Muscle of back (tissue), 11 donors: ENCODE data around the gene SNAP25. TPM values are rescaled to one million over a fixed set of nuclear protein-coding genes. Genes with fewer than 3 reads are reported as not detected.

Source experiments
- DNase-seq, 3 donors: peaks; one replicate each; pipeline versions ENCODE4 v3.0.0 to v3.0.0-alpha.2; 2013
- polyA plus RNA-seq, 10 donors: library from polyadenylated mRNA; unstranded; fragments of 120-200 nt; gene quantifications; one replicate each; pipeline ENCODE4 v1.2.1, GENCODE V29; 2013; ENCODE audit not compliant: insufficient read length in 10 of 10

The SNAP25 gene
- polyA plus RNA-seq, 10 donors: 2.3 to 7.6 (median 3.4) TPM

DNA sequence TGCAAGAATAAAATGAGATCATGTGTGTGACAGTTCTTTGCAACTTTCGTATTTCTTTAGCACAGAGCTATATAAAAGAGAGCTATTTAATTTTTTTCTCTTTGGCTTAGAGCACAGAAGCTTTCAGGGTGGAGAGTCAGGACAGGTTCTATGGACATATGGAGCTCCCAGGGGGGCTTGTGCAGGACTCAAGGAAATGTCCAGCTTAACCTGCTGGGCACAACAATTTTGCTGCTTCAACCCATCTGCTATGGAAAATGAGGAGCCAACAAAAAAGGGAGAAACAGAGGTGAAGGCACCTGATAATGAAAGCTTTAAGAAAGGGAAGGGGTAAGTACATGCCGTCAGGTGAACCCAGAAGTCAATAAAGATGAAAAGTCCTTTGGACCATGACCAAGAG lies 5.1 kb upstream of the SNAP25 start:
- DNase-seq: no peak

DNA sequence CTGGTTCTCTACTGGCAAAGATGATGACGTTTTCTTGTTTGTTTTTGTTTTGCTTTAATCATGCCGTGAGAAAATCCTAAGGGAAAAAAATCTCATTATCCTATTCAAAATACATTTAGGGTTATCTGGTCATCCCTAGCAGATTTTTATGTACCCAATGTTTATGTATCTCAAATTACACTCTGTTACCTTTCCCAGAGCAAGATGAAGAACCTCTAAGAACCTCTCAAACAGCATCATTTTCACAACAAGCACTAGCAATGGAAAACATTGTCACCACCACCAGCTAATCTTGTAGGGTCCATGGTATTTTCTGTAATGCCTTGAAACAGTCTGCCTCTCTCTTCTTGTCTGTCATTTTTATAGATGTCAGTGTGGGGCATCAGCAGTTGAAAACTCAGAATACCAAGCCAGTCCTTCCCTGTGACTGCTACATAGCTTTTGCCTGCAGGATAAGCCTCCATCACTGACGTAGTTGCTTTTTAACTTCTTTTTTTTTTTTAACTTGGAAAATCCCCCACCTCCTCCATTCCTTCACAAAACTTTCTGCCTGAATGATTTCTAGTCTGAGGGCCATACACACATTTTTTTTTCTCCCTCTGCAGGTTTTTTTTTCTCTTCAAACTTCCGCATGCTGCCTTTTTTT lies 2.4 kb upstream of the SNAP25 start:
- peak in 1 of 3 donors; percentile 1 for DNase-seq

DNA sequence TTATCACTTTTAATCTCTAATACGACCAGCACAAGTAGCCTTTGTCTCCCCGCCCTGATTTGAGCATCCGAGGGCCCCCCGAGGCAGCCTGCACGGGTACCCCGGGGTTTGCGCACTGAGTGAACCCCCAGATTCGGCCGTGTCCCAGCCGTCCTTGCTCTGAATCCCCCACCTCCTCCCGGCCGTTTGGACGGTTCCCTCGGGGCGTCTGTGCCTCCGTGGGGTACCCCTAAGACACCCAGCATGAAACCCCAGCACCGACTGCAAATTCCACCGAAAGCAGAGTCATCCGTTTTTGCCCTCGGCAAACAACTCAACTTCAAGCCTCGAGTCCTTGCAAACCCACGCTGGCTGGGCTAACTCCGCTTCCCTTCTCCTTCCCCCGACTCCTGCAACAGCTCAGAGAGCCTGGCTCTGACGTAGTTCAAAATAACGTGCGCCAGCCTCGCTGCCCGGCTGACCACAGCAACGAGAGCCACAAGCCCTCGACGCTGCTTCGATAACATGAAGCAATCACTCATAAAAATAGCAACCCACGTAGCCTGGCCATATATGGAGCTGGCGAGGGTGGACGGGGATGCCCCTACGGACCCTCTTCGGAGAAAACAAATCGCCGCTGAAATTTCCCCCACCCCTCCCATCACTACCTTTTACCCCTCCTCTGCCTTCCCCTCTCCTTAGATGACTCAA lies 764 bp upstream of the SNAP25 start:
- DNase-seq: peak; percentile 20 to 59 (median 20)

- DNase-seq: peak; percentile 69 to 93 (median 87)
Observed at GRCh38 chr20:10219452-10219791, 792 bp downstream of the SNAP25 start.

- DNase-seq: no peak
Observed at GRCh38 chr20:10219993-10220750, 1.5 kb downstream of the SNAP25 start.

GRCh38 chr20:10221021-10221420 lies 2.4 kb downstream of the SNAP25 start:
- DNase-seq: no peak

GRCh38 chr20:10225439-10226060 lies 6.9 kb downstream of the SNAP25 start:
- DNase-seq: no peak

DNA sequence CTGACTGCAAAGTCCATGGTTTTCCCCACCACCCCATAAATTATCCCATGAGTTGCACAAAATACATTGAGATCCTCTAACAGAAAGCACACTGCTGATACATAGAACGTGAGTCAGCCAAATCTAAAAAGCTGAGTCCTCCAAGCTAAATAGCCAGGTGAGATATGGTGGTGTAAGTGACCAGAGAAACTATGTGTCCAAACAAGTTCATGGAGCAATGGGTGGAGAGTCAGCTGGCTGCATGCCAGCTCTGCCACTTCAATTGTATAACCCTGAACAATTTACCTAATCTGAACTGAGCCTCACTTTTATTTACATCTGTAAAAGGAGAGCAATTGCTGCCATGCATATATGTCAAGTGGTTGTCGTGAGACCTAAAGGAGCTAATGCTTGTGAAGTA lies 9.7 kb downstream of the SNAP25 start:
- no peak for DNase-seq

DNA sequence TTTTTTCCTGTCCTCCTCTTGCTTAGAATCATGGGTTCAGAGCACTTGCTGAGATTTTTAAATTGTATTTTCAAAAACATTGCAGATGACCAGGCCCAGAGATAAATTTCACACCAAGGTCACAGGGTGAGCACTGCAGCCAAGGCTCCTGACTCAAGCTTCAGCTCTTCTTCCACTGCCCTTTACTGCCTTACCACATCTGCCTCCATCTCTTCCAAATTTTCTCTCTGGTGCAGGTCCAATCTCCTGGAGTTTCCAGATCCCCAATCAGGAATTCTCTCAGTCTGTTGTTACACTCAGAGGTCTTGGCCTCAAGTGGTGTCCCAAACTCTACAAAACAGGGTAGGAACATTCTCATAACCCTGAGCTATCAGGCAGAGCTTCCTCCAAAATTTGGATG lies 12.7 kb downstream of the SNAP25 start:
- DNase-seq: no peak

GRCh38 chr20:10236540-10237533 lies 18.2 kb downstream of the SNAP25 start:
- DNase-seq: no peak

DNA sequence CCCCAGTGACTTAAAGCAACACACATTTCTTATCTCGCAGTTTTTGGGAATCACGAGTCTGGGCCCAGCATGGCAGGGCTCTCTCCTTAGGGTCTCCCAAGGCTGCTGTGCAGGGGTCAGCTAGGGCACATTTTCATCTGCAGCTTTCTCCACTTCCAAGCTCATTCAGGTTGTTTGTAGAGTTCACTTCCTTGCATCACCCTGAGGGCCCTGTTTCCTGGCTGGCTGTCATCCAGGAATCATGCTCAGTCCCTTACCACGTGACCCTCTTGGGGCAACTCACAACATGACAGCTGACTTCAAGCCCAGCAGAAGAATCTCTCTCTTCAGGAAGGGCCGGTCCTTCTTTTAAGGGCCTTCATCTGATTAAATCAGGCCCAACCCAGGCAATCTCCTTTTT lies 21.3 kb downstream of the SNAP25 start:
- no peak for DNase-seq

DNA sequence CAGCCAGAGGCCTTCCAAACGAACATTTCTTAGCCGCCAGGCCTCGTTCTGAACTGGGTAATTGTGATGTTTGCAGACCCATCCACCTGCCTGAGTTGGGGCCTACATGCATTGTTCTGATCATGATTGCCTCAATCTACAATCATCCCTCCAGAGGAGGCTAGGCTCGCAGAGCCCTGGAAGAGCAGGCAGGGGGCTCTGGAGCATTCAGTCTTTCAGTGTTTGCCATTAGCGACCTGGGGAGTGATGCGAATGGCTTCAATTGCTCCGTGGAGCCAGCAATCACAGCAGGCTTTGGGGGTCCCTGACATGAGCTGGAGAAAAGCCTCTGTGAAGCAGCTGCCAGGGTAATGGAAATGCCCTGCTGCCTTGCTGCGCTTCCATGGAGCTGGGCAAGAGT lies 22.0 kb downstream of the SNAP25 start:
- DNase-seq: no peak

- DNase-seq: no peak
Observed at GRCh38 chr20:10242166-10242565, 23.5 kb downstream of the SNAP25 start.

DNA sequence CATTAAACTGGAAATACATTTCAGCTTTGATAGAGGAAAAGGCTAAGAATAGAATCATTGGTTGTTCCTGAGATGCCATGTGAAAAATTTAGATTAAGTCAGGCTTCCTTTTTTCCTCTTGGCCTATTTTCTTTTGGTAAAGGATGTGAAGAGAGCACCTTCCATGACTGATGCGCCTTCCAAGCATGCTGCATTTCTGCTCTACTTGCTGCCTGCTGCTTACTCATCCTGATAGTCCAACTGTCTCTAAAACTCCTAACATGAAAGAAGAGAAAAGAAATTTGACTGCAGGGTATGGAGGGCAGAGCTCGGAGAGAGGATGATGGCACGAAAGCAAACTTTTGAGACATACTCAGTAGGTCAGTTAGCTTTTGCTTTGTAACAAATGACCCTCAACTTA lies 28.8 kb downstream of the SNAP25 start:
- no peak for DNase-seq

DNA sequence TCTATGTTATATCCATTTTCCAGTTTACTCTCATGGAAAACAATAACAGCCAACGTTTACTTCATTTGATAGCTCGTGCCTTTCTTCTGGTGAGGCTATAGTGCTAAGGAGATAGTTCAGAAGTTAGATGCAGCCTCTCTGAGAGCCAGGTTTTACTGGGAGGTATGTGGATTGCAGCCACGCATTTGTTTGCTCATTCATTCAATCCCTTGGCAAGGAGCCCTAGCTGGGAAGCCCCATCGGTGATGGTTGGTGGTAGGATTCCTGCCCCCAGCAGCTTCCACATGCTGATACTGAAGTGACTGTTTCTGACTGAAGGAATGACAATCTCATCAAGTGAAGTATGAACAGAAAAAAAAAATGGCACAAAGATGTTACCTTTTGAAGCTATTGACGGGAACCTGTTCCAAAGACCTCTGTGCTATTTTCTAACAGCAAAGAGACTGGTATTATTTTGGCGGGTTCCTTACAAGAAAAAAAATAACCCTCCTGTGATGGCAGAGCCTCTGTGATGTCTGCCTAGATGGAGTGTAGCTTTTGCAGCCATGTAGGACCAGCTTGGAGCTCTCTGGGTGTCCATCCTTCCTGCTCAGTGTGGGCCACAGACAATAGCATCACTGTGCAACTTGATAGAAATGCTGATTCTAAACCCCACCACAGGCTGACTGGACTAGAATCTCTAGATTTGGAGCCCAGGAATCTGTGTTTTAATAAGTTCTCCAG lies 30.6 kb downstream of the SNAP25 start:
- DNase-seq: no peak

GRCh38 chr20:10249822-10250221 lies 31.2 kb downstream of the SNAP25 start:
- no peak for DNase-seq

- DNase-seq: no peak
Observed at GRCh38 chr20:10250902-10251301, 32.3 kb downstream of the SNAP25 start.

GRCh38 chr20:10253780-10254179 lies 35.1 kb downstream of the SNAP25 start:
- DNase-seq: no peak

- no peak for DNase-seq
Observed at GRCh38 chr20:10255846-10256245, 37.2 kb downstream of the SNAP25 start.

DNA sequence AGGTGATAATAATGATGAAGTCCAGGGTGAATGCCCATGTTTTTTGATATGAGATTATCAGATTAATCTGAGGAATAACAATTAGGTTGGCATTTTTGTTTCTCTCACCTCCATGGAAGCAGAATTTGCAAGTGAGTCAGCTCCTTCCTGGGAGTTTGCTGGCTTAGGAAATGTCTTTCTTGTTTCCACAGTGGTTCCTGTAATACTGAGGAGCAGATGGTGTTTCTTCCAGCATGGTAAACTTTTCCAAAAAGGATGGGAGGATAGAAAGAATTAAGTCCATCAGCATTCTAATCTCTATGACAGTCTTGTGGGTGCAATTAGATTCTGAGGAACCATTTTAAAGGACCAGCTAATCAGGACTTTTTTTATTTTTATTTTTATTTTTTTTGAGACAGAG lies 40.5 kb downstream of the SNAP25 start:
- no peak for DNase-seq

DNA sequence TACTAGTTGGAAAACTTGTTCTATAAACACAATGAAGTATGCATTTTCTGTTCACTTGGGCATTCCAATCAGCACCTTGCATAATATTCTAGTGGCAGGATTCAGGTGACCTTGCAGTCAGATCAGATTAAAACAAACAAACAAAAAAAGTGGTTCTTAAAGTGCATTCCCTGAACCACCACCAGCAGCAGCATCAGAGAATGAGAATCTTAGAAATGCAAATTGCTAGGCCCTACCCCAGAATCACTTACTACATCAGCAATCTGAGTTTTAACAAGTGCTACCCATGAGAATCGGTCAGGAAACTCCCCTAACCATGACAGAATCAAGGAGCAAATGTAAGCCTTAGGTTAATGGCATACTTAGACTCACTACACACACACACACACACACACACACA lies 41.7 kb downstream of the SNAP25 start:
- DNase-seq: no peak
